Measurements from ENCODE around the gene FAM163B.

DNA sequence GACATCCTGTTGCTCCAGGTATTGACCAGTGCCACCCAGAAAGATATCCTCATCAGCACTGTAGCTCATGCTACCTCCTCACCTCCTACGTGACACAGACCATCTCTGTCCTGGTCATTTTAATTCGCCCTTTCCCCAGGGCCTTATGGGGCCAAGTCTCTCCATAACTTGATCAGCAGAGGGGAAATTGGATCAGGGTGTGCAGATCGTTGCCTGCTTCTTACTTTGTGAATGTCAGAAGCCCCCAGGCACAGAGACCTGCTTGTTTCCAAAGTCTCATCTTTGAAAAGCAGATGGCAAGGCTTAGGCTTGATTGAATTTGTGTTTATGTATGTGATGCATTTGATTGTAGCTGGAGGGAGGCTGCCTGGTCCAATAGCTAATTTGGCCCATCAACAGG, 18.2 kb upstream of the FAM163B start:
- TF ChIP-seq, protein P1, sequence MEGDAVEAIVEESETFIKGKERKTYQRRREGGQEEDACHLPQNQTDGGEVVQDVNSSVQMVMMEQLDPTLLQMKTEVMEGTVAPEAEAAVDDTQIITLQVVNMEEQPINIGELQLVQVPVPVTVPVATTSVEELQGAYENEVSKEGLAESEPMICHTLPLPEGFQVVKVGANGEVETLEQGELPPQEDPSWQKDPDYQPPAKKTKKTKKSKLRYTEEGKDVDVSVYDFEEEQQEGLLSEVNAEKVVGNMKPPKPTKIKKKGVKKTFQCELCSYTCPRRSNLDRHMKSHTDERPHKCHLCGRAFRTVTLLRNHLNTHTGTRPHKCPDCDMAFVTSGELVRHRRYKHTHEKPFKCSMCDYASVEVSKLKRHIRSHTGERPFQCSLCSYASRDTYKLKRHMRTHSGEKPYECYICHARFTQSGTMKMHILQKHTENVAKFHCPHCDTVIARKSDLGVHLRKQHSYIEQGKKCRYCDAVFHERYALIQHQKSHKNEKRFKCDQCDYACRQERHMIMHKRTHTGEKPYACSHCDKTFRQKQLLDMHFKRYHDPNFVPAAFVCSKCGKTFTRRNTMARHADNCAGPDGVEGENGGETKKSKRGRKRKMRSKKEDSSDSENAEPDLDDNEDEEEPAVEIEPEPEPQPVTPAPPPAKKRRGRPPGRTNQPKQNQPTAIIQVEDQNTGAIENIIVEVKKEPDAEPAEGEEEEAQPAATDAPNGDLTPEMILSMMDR (IDR thresholded peaks at IDR 0.05; ENCODE audit: low read depth, low read length, poor library complexity, severe bottlenecking) = no peak
- no peak for TF ChIP-seq EZH2phosphoT487 (IDR thresholded peaks at IDR 0.05; ENCODE audit: borderline replicate concordance, low read length)

Measured in DOHH2 (cell line).